Measurements from ENCODE around the gene TWSG1.

TWSG1 gene

DNA sequence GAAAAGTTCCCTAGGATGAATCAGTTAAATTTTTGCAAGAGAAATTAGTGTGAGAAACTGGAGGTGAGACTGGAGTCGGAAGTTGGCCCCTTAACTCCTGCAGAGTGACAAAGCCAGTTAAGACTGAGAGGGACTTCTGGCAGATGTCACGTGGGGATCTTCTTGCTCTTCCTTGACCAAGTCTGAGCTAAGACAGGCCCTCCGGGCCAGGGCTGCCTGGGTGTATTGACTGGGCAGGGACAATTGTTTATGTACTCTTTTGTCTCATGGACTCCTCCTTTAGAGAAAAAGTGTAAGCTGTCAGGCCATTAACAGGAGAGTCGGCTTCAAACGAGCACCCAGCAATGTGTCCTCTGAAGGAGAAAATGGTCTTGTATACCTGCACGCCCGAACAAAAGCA is 92.2 kb downstream of the TWSG1 start:
- TF ChIP-seq CEBPB (IDR thresholded peaks at IDR 0.05) (no peak), CREB1 (IDR thresholded peaks at IDR 0.05; ENCODE audit: low read depth) (no peak)

GRCh38 chr18:9428301-9428706 is 93.7 kb downstream of the TWSG1 start:
- TF ChIP-seq TCF12 (IDR thresholded peaks at IDR 0.05; ENCODE audit: low read depth) (no peak), NFIC (IDR thresholded peaks at IDR 0.05) (0 out of 2 replicates have a peak, but pooled peaks have one; percentile 32), CEBPB (IDR thresholded peaks at IDR 0.05) (no peak)

- TF ChIP-seq RAD21 (IDR thresholded peaks at IDR 0.05; ENCODE audit: low read depth): no peak
- no peak for TF ChIP-seq TCF12 (IDR thresholded peaks at IDR 0.05; ENCODE audit: low read depth)
- no peak for TF ChIP-seq EP300 (IDR thresholded peaks at IDR 0.05; ENCODE audit: borderline replicate concordance)
- TF ChIP-seq ZBTB7A (IDR thresholded peaks at IDR 0.05; ENCODE audit: low read depth): no peak
- no peak for TF ChIP-seq TAF1 (IDR thresholded peaks at IDR 0.05; ENCODE audit: low read depth)
- no peak for TF ChIP-seq FOXM1 (IDR thresholded peaks at IDR 0.05; ENCODE audit: borderline replicate concordance, low read depth)
Observed at GRCh38 chr18:9428862-9429661, 94.5 kb downstream of the TWSG1 start.

- TF ChIP-seq RAD21 (IDR thresholded peaks at IDR 0.05; ENCODE audit: low read depth) (no peak), EGR1 (IDR thresholded peaks at IDR 0.05) (no peak), EP300 (IDR thresholded peaks at IDR 0.05; ENCODE audit: borderline replicate concordance) (no peak), REST (IDR thresholded peaks at IDR 0.05; ENCODE audit: low read depth) (no peak), TAF1 (IDR thresholded peaks at IDR 0.05; ENCODE audit: low read depth) (no peak), CREB1 (IDR thresholded peaks at IDR 0.05; ENCODE audit: low read depth) (no peak), CEBPB (IDR thresholded peaks at IDR 0.05) (no peak), TCF12 (IDR thresholded peaks at IDR 0.05; ENCODE audit: low read depth) (no peak), ZBTB7A (IDR thresholded peaks at IDR 0.05; ENCODE audit: low read depth) (no peak), NFIC (IDR thresholded peaks at IDR 0.05) (no peak), YY1 (IDR thresholded peaks at IDR 0.05; ENCODE audit: low read depth) (no peak)
Observed at GRCh38 chr18:9429662-9429993, 95.1 kb downstream of the TWSG1 start.

- TF ChIP-seq CEBPB (IDR thresholded peaks at IDR 0.05) (no peak), EGR1 (IDR thresholded peaks at IDR 0.05) (no peak), REST (IDR thresholded peaks at IDR 0.05; ENCODE audit: low read depth) (no peak), YY1 (IDR thresholded peaks at IDR 0.05; ENCODE audit: low read depth) (no peak), EP300 (IDR thresholded peaks at IDR 0.05; ENCODE audit: borderline replicate concordance) (no peak), NFIC (IDR thresholded peaks at IDR 0.05) (no peak), ZBTB7A (IDR thresholded peaks at IDR 0.05; ENCODE audit: low read depth) (no peak), USF1 (IDR thresholded peaks at IDR 0.05) (no peak), TCF12 (IDR thresholded peaks at IDR 0.05; ENCODE audit: low read depth) (no peak)
Observed at GRCh38 chr18:9431296-9431695, 96.7 kb downstream of the TWSG1 start.

DNA sequence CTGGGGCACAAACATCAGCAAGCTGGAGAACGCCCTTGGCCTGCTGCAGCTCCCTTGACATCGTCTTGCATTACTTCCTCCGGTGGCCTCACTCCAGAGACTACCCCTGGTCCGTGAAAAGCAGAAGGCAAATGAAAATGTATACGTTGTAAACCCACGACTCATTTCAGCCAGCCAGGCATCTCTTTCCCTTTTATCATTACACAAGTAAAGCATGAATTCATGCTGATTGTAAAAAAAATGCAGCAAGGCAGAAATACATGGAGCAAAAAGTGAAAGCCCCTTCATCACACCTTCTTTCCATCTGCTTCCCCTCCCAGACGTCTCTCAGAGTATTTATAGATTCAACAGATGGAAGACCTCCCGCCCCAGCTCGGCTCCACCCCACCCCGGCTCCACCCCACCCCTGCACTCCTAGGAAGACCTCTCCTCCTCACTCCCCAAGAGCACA is 99.1 kb downstream of the TWSG1 start:
- TF ChIP-seq EP300 (IDR thresholded peaks at IDR 0.05; ENCODE audit: borderline replicate concordance) (no peak), RAD21 (IDR thresholded peaks at IDR 0.05; ENCODE audit: low read depth) (no peak), YY1 (IDR thresholded peaks at IDR 0.05; ENCODE audit: low read depth) (no peak), CEBPB (IDR thresholded peaks at IDR 0.05) (no peak), REST (IDR thresholded peaks at IDR 0.05; ENCODE audit: low read depth) (no peak), TAF1 (IDR thresholded peaks at IDR 0.05; ENCODE audit: low read depth) (no peak), CREB1 (IDR thresholded peaks at IDR 0.05; ENCODE audit: low read depth) (no peak), TCF12 (IDR thresholded peaks at IDR 0.05; ENCODE audit: low read depth) (no peak), ZBTB7A (IDR thresholded peaks at IDR 0.05; ENCODE audit: low read depth) (no peak), EGR1 (IDR thresholded peaks at IDR 0.05) (no peak), USF1 (IDR thresholded peaks at IDR 0.05) (no peak), TEAD4 (IDR thresholded peaks at IDR 0.05) (no peak), NFIC (IDR thresholded peaks at IDR 0.05) (no peak), FOXM1 (IDR thresholded peaks at IDR 0.05; ENCODE audit: borderline replicate concordance, low read depth) (no peak)
- TF ChIP-seq, protein P1, sequence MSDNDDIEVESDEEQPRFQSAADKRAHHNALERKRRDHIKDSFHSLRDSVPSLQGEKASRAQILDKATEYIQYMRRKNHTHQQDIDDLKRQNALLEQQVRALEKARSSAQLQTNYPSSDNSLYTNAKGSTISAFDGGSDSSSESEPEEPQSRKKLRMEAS (IDR thresholded peaks at IDR 0.05): no peak

Measured in Ishikawa (cell line).